HG03520 (cell line): ENCODE measurements around the gene TTPAL.

Experiments
- ATAC-seq: cut with Tn5 transposase; IDR thresholded peaks from one replicate; pipeline ENCODE4 v1.9.1; 2021; ENCODE audit warnings: mild to moderate bottlenecking, moderate library complexity; ENCODE audit not compliant: unreplicated experiment

Gene TTPAL

DNA sequence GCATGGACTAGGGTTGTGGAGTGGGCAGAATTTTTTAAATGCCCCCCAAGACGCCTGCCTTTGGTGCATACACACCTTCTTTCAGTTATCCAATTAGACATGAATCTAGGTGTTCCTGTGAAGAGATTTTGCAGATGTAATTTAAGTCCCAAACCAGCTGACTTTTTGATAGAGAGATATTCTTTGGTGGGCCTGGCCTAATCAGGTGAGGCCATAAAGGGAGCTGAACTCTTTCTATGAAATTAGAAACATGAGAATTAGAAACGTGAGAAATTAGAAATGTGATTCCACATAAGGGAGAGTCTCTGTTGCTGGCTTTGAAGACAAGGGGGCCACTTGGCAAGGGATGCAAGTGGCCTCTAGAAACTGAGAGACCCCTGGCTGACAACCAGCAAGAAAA is 36.4 kb upstream of the TTPAL start:
- ATAC-seq, result no peak

GRCh38 chr20:44442298-44443070 is 33.2 kb upstream of the TTPAL start:
- ATAC-seq, result no peak

DNA sequence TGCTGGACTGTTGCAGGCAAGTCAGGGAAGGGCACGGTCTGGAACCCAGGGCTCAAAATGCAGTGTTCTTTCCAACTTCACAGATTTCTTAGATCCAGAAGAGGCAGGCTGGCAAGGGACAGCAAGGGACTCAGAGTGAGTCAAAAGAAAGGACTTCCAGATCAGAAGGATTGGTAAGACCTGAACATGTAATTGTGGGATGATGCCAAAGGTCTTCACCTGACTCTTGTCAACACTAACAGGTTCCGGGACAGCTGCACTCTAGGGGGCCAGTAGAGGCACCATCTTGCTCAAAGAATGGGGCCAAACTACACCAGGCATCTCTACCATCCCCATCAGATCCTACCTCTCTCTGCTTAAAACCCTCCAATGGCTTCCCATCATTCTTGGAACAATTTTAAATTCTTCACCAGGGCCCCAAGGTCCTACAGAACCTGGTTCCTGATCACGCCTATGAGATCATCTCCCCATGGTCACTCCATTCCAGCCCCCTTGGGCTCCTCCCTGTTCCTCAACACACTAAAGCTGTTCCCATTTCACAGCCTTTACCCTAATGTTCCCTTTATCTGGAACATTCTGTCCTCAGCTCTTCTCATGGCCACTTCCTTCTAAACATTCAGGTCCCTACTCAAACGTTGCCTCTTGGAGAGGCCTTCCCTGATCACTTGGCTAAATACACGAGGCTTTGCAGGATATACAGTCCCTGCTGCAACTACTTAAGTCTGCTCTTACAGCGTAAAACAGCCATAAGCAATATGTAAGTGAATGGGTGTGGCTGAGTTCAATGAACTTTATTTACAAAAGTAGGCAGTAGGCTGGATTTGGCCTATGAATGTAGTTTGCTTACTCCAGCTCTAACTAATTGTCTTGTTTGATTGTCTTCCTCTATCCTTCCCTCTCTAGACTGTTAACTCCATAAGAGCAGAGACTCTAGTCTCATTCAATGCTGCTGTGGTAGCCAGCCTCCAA is 29.6 kb upstream of the TTPAL start:
- ATAC-seq, result no peak

- ATAC-seq, result no peak
These were observed 27.8 kb upstream of the TTPAL start for GRCh38 chr20:44447827-44448419.

DNA sequence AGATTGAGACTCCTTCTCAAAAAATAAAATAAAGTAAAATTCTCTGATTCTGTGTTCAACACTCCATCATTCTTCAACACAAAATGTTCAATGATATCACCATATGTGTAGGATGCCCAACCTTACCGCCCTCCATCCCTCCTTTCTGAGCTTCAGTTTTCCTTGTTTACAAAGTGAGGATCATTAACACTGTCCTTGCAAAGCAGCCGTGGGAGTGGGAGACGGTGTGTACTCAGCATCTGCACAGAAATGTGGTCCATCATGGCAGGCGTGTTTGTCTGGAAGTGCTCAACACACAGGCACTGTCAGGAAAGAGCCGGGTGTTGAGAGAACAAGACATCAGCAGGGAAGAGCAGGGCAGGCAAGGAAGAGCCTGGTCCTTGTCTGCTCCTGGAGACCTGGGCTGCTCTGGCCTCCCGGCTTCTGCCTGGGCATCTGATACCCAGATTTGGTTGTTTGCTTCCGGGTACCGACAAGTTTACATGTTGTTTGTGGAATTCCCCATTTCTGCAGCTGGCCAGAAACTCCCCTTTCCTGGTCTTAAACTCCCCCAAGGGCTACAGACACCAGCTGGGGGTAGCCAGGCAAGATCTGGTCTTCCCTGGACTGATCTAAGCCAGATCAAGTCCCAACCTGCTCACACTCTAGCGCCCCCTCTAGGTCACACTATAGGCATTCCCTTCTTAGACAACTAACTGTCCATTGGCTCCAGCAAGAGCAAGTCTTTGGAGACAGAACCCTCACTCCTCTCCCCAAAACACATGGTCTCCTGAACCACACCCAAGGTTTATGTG is 26.7 kb upstream of the TTPAL start:
- no peak for ATAC-seq

DNA sequence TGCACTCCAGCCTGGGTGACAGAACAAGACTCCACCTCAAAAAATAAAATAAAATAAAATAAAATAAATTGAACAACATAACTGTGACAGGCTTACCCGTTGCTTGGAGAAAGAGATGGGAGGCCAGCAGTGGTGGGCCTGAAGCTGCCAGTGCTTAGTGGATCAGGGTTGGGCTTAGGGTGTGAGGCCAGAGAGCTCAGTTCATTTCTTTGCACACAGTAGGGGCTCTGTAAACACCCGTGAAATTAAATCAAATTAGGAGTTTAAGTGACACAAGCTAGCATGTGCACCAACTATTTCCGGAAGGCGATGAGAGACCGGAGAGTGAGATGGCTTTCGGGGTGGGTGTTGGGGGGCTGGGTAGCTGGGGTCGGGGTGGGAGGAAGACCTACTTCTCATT is 25.8 kb upstream of the TTPAL start:
- ATAC-seq, result no peak

- no peak for ATAC-seq
These were observed 25.3 kb upstream of the TTPAL start for GRCh38 chr20:44450281-44450889.

DNA sequence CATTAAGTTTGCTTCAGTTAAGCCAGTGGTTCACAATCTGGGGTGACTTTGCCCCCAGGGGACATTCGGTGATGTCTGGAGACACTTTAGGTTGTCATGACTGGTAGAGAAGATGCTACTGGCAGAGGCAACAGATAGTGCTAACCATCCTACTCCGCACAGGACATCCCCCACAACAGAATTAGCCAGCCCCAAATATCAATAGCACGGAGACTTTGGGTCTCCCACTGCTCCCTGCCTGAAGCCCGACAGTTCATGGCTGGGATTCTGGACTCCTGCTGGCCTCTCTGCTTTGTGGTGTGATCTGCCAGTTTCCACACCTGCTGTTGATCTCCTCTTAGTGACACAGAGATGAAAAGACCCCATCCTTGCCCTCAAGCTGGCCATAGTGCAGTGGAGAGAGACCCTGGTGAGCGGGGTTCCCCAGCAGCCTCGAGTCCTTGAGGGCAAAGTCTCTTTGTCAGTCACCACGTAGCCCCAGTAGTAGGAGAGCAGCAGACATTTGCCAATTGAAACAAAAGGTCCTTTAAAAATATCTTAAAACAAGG is 24.7 kb upstream of the TTPAL start:
- no peak for ATAC-seq

DNA sequence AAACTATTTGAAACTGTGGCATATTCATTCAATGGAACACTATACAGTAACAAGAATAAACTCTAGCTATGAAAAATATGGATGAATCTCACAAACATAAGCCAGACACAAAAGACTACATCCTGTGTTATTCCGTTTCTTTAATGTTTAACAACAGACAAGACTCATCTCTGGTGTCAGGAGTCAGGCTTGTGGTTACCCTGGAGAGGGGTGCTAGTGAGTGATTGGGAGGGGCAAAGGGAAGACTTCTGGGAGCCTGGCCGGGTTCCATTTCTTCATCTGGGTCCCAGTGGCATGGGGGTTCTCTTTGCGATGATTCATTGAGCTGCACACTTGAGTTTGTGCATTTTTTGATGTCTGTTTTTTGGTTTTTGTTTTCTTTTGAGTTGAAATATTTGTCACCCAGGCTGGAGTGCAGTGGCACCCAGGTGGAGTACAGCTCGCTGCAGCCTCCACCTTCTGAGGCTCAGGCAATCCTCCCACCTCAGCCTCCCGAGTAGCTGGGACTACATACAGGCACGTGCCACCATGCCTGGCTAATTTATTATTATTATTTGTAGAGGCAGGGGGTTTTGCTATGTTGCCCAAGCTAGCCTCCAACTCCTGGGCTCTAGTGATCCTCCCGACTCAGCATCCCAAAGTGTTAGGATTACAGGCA is 21.2 kb upstream of the TTPAL start:
- no peak for ATAC-seq

DNA sequence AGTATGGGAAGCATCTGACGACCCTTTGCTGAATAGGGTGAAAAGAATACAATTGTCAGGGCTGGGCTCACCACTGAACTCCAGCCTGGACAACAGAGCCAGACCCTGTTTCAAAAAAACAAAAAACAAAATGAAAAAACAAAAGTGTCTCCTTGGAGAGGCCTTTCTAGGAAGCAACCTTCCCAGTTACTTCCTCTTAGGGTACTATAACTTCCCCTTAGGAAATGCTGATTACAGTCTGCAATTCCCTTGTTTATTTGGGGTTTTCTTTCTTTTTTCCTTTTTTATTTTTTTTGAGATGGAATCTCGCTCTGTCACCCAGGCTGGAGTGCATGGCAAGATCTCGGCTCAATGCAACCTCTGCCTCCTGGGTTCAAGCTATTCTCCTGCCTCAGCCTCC is 20.5 kb upstream of the TTPAL start:
- ATAC-seq, result no peak

- no peak for ATAC-seq
These were observed 19.1 kb upstream of the TTPAL start for GRCh38 chr20:44456611-44457010.

- ATAC-seq, result no peak
These were observed 18.7 kb upstream of the TTPAL start for GRCh38 chr20:44457016-44457415.

DNA sequence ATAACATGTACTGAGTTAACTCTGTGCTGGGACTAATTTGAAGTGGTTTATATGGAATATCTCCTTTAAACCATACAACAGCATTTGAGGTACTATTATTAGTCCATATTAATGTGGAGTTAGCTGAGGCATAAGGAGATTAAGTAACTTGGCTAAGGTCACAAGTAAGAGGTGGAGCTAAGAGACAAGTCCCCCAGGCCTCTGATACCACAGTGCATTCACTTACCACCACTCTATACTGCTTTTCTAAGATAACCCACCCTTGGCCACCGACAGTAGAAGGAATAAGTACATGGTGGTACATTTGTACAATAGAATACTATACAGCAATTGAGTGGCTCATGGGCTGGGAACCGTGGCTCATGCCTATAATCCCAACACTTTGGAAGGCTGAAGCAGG is 16.4 kb upstream of the TTPAL start:
- no peak for ATAC-seq

DNA sequence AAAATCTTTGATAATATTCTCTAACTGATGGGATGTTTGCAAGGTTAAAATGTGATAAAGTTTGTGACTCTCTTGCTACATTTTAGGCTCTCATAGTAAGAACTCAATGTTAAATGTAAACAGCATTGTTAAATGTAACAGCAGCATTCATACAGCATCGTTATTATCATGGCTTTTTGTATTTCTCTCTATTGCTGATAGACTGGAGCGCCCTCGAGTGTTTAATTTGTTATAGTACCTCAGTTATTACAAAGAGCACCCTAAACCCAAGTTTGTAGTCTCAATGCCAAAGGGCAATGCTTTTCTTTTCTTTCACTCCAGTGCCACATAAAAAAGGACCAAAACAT is 14.9 kb upstream of the TTPAL start:
- ATAC-seq, result no peak

- ATAC-seq, result no peak
These were observed 14.4 kb upstream of the TTPAL start for GRCh38 chr20:44461142-44461802.

DNA sequence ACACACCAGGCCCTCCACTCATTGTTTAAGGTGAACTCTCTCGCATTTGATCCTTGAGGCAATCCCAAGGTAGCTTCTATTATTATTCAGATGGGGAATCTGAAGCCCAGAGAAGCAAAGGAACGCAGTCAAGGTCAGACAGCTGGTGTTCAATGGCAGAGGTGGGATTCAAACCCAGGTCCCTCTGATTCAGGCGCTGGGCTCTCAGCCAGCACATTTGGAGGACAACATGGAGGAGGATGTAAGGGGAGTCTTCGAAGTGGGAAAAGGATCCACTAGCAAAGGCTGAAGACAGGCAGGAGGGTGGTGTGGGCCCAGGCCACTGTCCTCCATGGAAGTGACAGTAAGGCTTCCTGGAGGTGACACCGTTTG is 13.9 kb upstream of the TTPAL start:
- ATAC-seq, result no peak

DNA sequence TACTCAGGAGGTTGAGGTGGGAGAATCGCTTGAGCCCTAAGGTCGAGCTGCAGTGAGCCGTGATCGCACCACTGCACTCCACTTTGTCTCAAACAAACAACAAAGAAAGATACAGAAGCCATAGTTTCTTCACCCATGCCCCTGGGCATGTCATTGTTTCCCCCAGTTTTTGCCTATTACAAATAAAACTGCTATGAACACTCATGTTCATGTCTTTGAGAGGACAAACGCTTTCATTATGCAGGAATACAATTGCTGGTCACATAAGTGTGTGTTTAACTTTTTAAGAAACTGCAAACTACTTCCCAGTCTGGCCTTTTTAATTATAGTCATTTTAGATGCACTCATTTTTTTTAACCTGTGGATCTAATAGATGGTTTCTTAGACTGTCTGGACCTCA is 12.2 kb upstream of the TTPAL start:
- ATAC-seq, result no peak

DNA sequence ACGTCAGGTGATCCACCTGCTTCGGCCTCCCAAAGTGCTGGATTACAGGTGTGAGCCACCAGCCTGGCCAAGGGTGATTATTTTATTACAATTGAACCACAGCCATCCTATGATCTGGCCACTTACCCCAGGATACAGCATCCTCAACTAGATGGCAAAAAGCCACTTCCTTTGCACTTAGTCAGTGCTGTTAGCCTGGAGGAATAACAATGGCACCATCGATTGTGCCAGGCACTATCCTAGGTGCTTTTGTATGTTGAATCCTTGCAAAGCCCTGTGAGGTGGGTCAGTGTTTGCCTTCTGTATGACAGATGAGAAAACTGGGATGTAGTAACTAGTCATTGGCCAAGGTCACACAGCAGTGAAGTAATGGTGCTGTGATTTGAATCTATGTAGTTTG is 11.2 kb upstream of the TTPAL start:
- ATAC-seq, result no peak

GRCh38 chr20:44465001-44465560 is 10.6 kb upstream of the TTPAL start:
- no peak for ATAC-seq
